Upper lobe of right lung (tissue), 1 donor: ENCODE results near the gene CEP295NL. TPM values are rescaled to one million over a fixed set of nuclear protein-coding genes. Genes with fewer than 3 reads are reported as not detected.

Experiments
- ATAC-seq: fragments of 200-7000 bp; cut with Tn5 transposase; one replicate; pipeline ENCODE4 v1.9.1; 2020; ENCODE audit warnings: mild to moderate bottlenecking, moderate library complexity
- DNase-seq: peaks from one replicate; pipeline ENCODE4 v3.0.0-alpha.2; 2020
- H3K27ac ChIP-seq: fragments of 200-600 bp; one replicate; pipeline ENCODE4 v1.8.0; 2022
- H3K27me3 ChIP-seq: fragments of 200-600 bp; one replicate; pipeline ENCODE4 v1.8.0; 2022; ENCODE audit warnings: mild to moderate bottlenecking
- H3K36me3 ChIP-seq: fragments of 200-600 bp; one replicate; pipeline ENCODE4 v1.8.0; 2022
- H3K4me1 ChIP-seq: fragments of 200-600 bp; one replicate; pipeline ENCODE4 v1.8.0; 2022
- H3K4me3 ChIP-seq: fragments of 200-600 bp; one replicate; pipeline ENCODE4 v1.8.0; 2022; ENCODE audit warnings: mild to moderate bottlenecking
- H3K9me3 ChIP-seq: fragments of 200-600 bp; one replicate; pipeline ENCODE4 v1.8.0; 2022
- CTCF ChIP-seq: fragments of 200-600 bp; IDR thresholded peaks from one replicate; pipeline ENCODE4 v1.8.0; 2022; ENCODE audit warnings: antibody characterized with exemption
- intact Hi-C: fragments of 100-400 bp; cut with DNase I; formaldehyde crosslinking; loops from one replicate; pipeline ENCODE4 v1.11.0; 2022
- total RNA-seq: library from RNA; stranded (reverse); fragmentation: NEBNext Ultra II Directional; extraction: Animal tissue kit (Norgen Biotek cat#: 25700); gene quantifications from one replicate; pipeline ENCODE4 v1.2.1, GENCODE V29; 2021
- donor health status: DM: no; HTN: yes; CAD: no; lungs with severe emphysema.

The CEP295NL gene
- total RNA-seq, 1 donor from 2014 or later, result 4.2 TPM

- ATAC-seq, result no peak
- DNase-seq, result no peak
These were observed 38.9 kb downstream of the CEP295NL start for GRCh38 chr17:78864117-78864516.

GRCh38 chr17:78862073-78863023 lies 40.7 kb downstream of the CEP295NL start:
- peak; percentile 92 for ATAC-seq
- Histone ChIP-seq H3K27me3 (no peaks in the 10 kb centered on the region), H3K36me3 (peaks cover 12% of the 10 kb centered on the region), H3K27ac (peak overlapping the region; percentile 65), H3K9me3 (no peaks in the 10 kb centered on the region), H3K4me1 (peaks cover 13% of the 10 kb centered on the region), H3K4me3 (no peak overlapping the region)
- TF ChIP-seq CTCF, result no peak
- intact Hi-C loops, result loop anchor here (5.0 kb wide), 1 partner anchor 110 kb away; no protein-coding TSS in a partner anchor
- peak; percentile 83 for DNase-seq

More at GRCh38 chr17:78864117-78864516, 38.9 kb downstream of the CEP295NL start:
- TF ChIP-seq CTCF, result no peak
- H3K36me3 ChIP-seq, result peaks cover 15% of the 10 kb centered on the region
- H3K4me3 ChIP-seq, result no peak overlapping the region
- no peaks in the 10 kb centered on the region for H3K9me3 ChIP-seq
- H3K4me1 ChIP-seq, result peaks cover 13% of the 10 kb centered on the region
- no peak overlapping the region for H3K27ac ChIP-seq
- H3K27me3 ChIP-seq, result no peaks in the 10 kb centered on the region
- intact Hi-C loops, result loop anchor here (5.0 kb wide), 1 partner anchor 108 kb away; no protein-coding TSS in a partner anchor

- H3K36me3 ChIP-seq, result peaks cover 23% of the 10 kb centered on the region
- H3K9me3 ChIP-seq, result no peaks in the 10 kb centered on the region
- no peak overlapping the region for H3K4me3 ChIP-seq
- TF ChIP-seq CTCF, result no peak
- ATAC-seq, result no peak
- no peaks in the 10 kb centered on the region for H3K27me3 ChIP-seq
- H3K27ac ChIP-seq, result peak overlapping the region; percentile 65
- DNase-seq, result no peak
- intact Hi-C loops, result loop anchor here (5.0 kb wide), 1 partner anchor 111 kb away; no protein-coding TSS in a partner anchor
- peaks cover 13% of the 10 kb centered on the region for H3K4me1 ChIP-seq
These were observed 41.8 kb downstream of the CEP295NL start for GRCh38 chr17:78861229-78861628.

GRCh38 chr17:78859051-78859450 lies 44.0 kb downstream of the CEP295NL start:
- H3K27ac ChIP-seq, result no peak overlapping the region
- intact Hi-C loops, result no loop called here
- H3K4me3 ChIP-seq, result no peak overlapping the region
- H3K36me3 ChIP-seq, result peaks cover 39% of the 10 kb centered on the region
- no peak for DNase-seq
- H3K9me3 ChIP-seq, result no peaks in the 10 kb centered on the region
- no peaks in the 10 kb centered on the region for H3K27me3 ChIP-seq
- H3K4me1 ChIP-seq, result peaks cover 9% of the 10 kb centered on the region
- ATAC-seq, result no peak
- TF ChIP-seq CTCF, result no peak

- intact Hi-C loops, result no loop called here
- H3K27ac ChIP-seq, result no peak overlapping the region
- no peak for TF ChIP-seq CTCF
- no peak overlapping the region for H3K4me3 ChIP-seq
- H3K9me3 ChIP-seq, result no peaks in the 10 kb centered on the region
- ATAC-seq (no peak), DNase-seq (no peak)
- H3K27me3 ChIP-seq, result no peaks in the 10 kb centered on the region
- H3K36me3 ChIP-seq, result peaks cover 43% of the 10 kb centered on the region
- H3K4me1 ChIP-seq, result peaks cover 8% of the 10 kb centered on the region
These were observed 45.7 kb downstream of the CEP295NL start for GRCh38 chr17:78857266-78857665.
